A673 (cell line): ENCODE measurements around the gene UBE2Q1. TPM values are rescaled to one million over a fixed set of nuclear protein-coding genes. Genes with fewer than 3 reads are reported as not detected.

Source experiments
- BruUV-seq: library from RNA; stranded (reverse); fragments of 400-500 nt; replicated peaks from 2 replicates; lab custom pipeline; 2021; lab: Mats Ljungman, UMichigan
- CTCF ChIA-PET: fragments of 300-600 bp; sonication (Branson Sonifier 250); formaldehyde crosslinking; loops from one replicate; lab custom pipeline; 2022; ENCODE audit warnings: antibody characterized with exemption; lab: Charles Lee
- POLR2A ChIA-PET: fragments of 300-600 bp; sonication (Branson Sonifier 250); formaldehyde crosslinking; loops from one replicate; lab custom pipeline; 2022; ENCODE audit warnings: antibody characterized with exemption; ENCODE audit not compliant: low non-redundant PET; lab: Charles Lee
- DNase-seq: peaks from one replicate; pipeline ENCODE4 v3.0.0-alpha.2; 2015; ENCODE audit warnings: low spot score
- H3K27ac ChIP-seq: fragments of 200-600 bp; sonication (generic); 2 replicates; pipeline ENCODE4 v1.5.1; 2016; ENCODE audit warnings: mixed run types, low read depth, mild to moderate bottlenecking, mixed read lengths, antibody characterized with exemption, low read length; ENCODE audit not compliant: poor library complexity, severe bottlenecking
- H3K27me3 ChIP-seq: fragments of 200-600 bp; sonication (generic); replicated peaks from 2 replicates; pipeline ENCODE4 v1.6.1; 2017; ENCODE audit warnings: mixed run types, low read depth, mild to moderate bottlenecking, mixed read lengths, antibody characterized with exemption, low read length; ENCODE audit not compliant: insufficient read depth, poor library complexity
- H3K36me3 ChIP-seq: fragments of 200-600 bp; sonication (generic); 2 replicates; pipeline ENCODE4 v1.6.1; 2016; ENCODE audit warnings: mixed run types, mild to moderate bottlenecking, mixed read lengths, antibody characterized with exemption, low read length; ENCODE audit not compliant: insufficient read depth, poor library complexity, severe bottlenecking
- H3K4me1 ChIP-seq: fragments of 200-600 bp; sonication (generic); 2 replicates; pipeline ENCODE4 v1.6.1; 2017; ENCODE audit warnings: mixed run types, mild to moderate bottlenecking, mixed read lengths, antibody characterized with exemption, low read length; ENCODE audit not compliant: insufficient read depth, poor library complexity, severe bottlenecking
- H3K4me3 ChIP-seq: fragments of 200-600 bp; sonication (generic); 2 replicates; pipeline ENCODE4 v1.5.1; 2016; ENCODE audit warnings: low read depth, mixed run types, mild to moderate bottlenecking, mixed read lengths, low read length; ENCODE audit not compliant: poor library complexity, severe bottlenecking
- H3K9me3 ChIP-seq: fragments of 200-600 bp; sonication (generic); 2 replicates; pipeline ENCODE4 v1.6.1; 2016; ENCODE audit warnings: mixed run types, low read depth, mild to moderate bottlenecking, mixed read lengths, antibody characterized with exemption, low read length; ENCODE audit not compliant: poor library complexity, severe bottlenecking
- EZH2 ChIP-seq: fragments of 200-600 bp; sonication (generic); IDR thresholded peaks from 2 replicates; pipeline ENCODE4 v1.6.1; 2017; ENCODE audit warnings: borderline replicate concordance, low read depth, mild to moderate bottlenecking, mixed read lengths, antibody characterized with exemption, low read length; ENCODE audit not compliant: poor library complexity, severe bottlenecking
- intact Hi-C: fragments of 100-400 bp; cut with micrococcal nuclease; formaldehyde crosslinking; loops from one replicate; pipeline ENCODE4 v1.10.0; 2022; ENCODE audit not compliant: unreplicated experiment
- total RNA-seq: library from RNA; stranded (reverse); gene quantifications from 2 replicates; pipeline ENCODE4 v1.2.3, GENCODE V29; 2021
- TF ChIP-seq, protein P1 (sequence below): fragments of 300-800, 200-600 bp; sonication (generic); conservative IDR thresholded peaks from 2 replicates; pipeline ENCODE4 v1.5.1; 2017; ENCODE audit warnings: low read depth, mild to moderate bottlenecking, antibody characterized with exemption, low read length, moderate library complexity, mixed read lengths

Gene UBE2Q1
- total RNA-seq, 1 experiment from 2014 or later, result 84.5 TPM

DNA sequence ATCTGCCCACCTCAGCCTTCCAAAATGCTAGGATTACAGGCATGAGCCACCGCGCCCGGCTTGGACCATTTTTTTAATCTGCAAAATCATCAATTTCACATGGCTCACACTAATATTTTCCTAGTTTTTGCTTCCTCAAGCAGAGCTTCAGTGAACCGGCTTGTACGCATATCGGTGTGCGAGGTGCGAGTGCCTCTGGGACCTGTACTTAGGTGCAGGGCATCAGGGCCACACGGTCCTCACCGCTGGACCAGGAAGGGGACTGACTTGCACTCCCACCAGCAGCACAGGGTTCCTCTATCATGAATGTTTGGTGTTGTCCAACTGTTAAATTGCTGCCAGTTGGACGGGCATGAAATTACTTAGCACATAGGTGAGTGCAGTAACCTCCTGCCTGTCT, 40.8 kb downstream of the UBE2Q1 start:
- intact Hi-C loops, result no loop called here
- H3K27ac ChIP-seq, result no peak overlapping the region
- no peak overlapping the region for H3K4me3 ChIP-seq
- H3K36me3 ChIP-seq, result no peaks in the 10 kb centered on the region
- POLR2A ChIA-PET, result no interaction called here
- CTCF ChIA-PET, result no interaction called here
- TF ChIP-seq, protein P1, sequence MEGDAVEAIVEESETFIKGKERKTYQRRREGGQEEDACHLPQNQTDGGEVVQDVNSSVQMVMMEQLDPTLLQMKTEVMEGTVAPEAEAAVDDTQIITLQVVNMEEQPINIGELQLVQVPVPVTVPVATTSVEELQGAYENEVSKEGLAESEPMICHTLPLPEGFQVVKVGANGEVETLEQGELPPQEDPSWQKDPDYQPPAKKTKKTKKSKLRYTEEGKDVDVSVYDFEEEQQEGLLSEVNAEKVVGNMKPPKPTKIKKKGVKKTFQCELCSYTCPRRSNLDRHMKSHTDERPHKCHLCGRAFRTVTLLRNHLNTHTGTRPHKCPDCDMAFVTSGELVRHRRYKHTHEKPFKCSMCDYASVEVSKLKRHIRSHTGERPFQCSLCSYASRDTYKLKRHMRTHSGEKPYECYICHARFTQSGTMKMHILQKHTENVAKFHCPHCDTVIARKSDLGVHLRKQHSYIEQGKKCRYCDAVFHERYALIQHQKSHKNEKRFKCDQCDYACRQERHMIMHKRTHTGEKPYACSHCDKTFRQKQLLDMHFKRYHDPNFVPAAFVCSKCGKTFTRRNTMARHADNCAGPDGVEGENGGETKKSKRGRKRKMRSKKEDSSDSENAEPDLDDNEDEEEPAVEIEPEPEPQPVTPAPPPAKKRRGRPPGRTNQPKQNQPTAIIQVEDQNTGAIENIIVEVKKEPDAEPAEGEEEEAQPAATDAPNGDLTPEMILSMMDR, result no peak
- TF ChIP-seq EZH2, result no peak
- no peaks in the 10 kb centered on the region for H3K27me3 ChIP-seq
- no peaks in the 10 kb centered on the region for H3K4me1 ChIP-seq
- no peaks in the 10 kb centered on the region for H3K9me3 ChIP-seq
- no TSS peak for BruUV-seq
- DNase-seq, result no peak

DNA sequence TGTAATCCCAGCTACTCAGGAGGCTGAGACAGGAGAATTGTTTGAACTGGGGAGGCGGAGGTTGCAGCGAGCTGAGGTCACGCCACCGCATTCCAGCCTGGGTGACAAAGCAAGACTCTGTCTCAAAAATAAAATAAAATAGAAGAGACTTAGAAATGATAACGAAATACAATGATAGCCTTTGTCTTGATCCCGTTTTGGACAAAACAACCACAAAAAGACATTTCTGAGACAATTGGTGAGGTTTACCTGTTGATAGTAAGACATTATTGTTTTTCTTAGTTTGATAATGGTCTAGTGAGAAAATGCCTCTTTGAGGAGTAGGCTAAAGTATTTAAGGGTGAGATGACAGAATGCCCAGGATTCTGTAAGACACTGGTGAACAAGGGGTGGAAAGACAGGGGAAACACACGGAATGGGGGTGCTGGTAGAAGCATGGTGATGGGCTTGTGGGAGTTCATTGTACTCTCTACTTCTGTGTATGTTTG, 44.4 kb downstream of the UBE2Q1 start:
- intact Hi-C loops, result no loop called here
- POLR2A ChIA-PET, result no interaction called here
- Histone ChIP-seq H3K9me3 (no peaks in the 10 kb centered on the region), H3K36me3 (no peaks in the 10 kb centered on the region), H3K27me3 (no peaks in the 10 kb centered on the region), H3K4me1 (no peaks in the 10 kb centered on the region), H3K4me3 (no peak overlapping the region), H3K27ac (no peak overlapping the region)
- no peak for DNase-seq
- TF ChIP-seq EZH2, result no peak
- TF ChIP-seq, protein P1, result no peak
- no TSS peak for BruUV-seq
- CTCF ChIA-PET, result no interaction called here

DNA sequence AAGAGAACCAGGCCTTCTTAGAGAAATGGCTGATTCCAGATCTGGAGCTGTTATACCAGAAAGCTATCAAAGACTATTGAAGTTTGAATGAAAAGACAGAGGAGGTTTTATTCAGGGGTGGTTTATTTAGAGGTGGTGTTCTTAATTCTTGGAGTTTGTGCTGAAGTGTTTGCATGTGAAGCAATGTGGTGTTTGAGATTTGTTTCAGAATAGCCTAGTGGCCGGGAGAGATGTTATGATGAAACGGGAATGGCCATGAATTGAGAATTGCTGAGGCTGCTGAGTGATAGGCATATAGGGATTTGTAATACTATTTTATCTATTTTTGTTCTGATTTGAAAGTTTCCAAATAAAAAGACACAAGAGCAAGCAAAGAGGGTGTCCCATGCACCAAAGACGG, 45.7 kb downstream of the UBE2Q1 start:
- Histone ChIP-seq H3K4me1 (no peaks in the 10 kb centered on the region), H3K36me3 (no peaks in the 10 kb centered on the region), H3K4me3 (no peak overlapping the region), H3K27ac (no peak overlapping the region), H3K9me3 (no peaks in the 10 kb centered on the region), H3K27me3 (peaks cover 10% of the 10 kb centered on the region)
- no peak for DNase-seq
- CTCF ChIA-PET, result no interaction called here
- BruUV-seq, result no TSS peak
- TF ChIP-seq, protein P1, result no peak
- TF ChIP-seq EZH2, result no peak
- POLR2A ChIA-PET, result no interaction called here
- intact Hi-C loops, result no loop called here
